Vagina (tissue), 2 donors: ENCODE measurements around the gene KYAT1. TPM values are rescaled to one million over a fixed set of nuclear protein-coding genes. Genes with fewer than 3 reads are reported as not detected.

Experiments used
- DNase-seq, 2 donors: peaks; one replicate each; pipeline ENCODE4 v3.0.0-alpha.2; 2017; ENCODE audit errors: extremely low spot score in 2 of 2
- H3K27ac ChIP-seq: fragments of 200-600 bp; sonication (generic); one replicate; pipeline ENCODE4 v1.5.1; 2019
- H3K27me3 ChIP-seq: fragments of 200-600 bp; sonication (generic); one replicate; pipeline ENCODE4 v1.5.1; 2019
- H3K36me3 ChIP-seq, 2 donors: fragments of 200-600 bp; sonication (generic); one replicate each; pipeline ENCODE4 v1.5.1; 2017 to 2019
- H3K4me1 ChIP-seq: fragments of 200-600 bp; sonication (generic); one replicate; pipeline ENCODE4 v1.5.1; 2019
- H3K4me3 ChIP-seq, 2 donors: fragments of 200-600 bp; sonication (generic); 1 replicate in 1 of 2; 2 replicates in 1 of 2; pipeline ENCODE4 v1.5.1; 2016 to 2019
- H3K9me3 ChIP-seq: fragments of 200-600 bp; sonication (generic); one replicate; pipeline ENCODE4 v1.5.1; 2019
- POLR2A ChIP-seq, 2 donors: fragments of 450-650 bp; IDR thresholded peaks; one replicate each; pipeline ENCODE4 v1.6.1; 2017; ENCODE audit warnings: antibody characterized with exemption in 2 of 2, mild to moderate bottlenecking in 2 of 2, moderate library complexity in 2 of 2
- POLR2AphosphoS5 ChIP-seq, 2 donors: sonication (generic); formaldehyde crosslinking; IDR thresholded peaks; one replicate each; pipeline ENCODE4 v1.9.0; 2017; ENCODE audit warnings: antibody characterized with exemption in 2 of 2, mild to moderate bottlenecking in 2 of 2, low read depth in 1 of 2; ENCODE audit not compliant: insufficient read depth in 1 of 2
- intact Hi-C: fragments of 100-400 bp; cut with DNase I; formaldehyde crosslinking; loops from one replicate; pipeline ENCODE4 v1.15.1; 2023
- total RNA-seq: library from RNA; depleted of rRNA; stranded (reverse); fragments of >200 nt; gene quantifications from one replicate; pipeline ENCODE4 v1.2.3, GENCODE V29; 2016
- TF ChIP-seq, protein P1 (sequence below), 3 experiments: fragments of 450-650 bp in 2 of 3; fragments of 200-600 bp in 1 of 3; sonication (generic) in 1 of 3; IDR thresholded peaks; one replicate each; pipeline ENCODE4 v1.5.1; 2017 to 2019; ENCODE audit warnings: antibody characterized with exemption in 3 of 3, mild to moderate bottlenecking in 2 of 3, moderate library complexity in 2 of 3

Gene KYAT1
- total RNA-seq, 1 donor from 2014 or later = 11.0 TPM

DNA sequence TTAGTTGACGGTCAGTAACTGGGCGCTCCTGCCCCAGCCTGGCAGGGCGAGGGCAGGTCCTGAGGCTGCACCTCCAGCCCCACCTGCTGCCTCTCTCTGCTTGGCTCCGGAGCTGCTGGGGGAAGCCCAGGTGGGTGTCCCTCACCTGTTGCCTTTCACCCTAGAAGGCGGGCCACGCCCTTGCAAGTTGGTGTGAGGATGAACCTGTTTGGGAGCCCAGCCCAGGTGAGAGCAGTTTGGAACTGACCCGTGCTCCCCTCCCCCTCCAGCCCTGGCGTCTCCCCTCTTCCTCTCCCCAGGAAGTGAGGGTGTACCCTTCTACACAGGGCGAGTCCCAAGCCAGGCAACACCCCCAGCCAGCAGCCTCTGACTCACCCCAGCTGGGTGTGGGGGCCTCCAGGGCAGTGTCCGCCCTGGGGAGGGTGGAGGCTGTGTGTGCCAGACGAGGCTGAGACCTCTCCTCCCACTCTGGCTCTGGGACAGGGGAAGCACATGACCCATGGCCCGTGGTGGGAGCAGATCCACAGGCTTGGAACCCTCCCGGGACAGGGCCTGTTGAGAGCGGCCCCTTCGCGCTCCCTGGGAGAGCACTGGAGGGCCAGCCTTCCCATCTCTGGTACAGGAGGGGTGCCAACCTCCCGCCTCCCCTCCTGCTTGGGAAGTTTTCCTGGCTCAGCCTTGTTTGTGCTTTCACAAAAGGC lies 10.6 kb upstream of the KYAT1 start:
- Histone ChIP-seq H3K4me3 (peak overlapping the region; percentile 18 to 32), H3K9me3 (no peaks in the 10 kb centered on the region), H3K27ac (peak overlapping the region; percentile 97), H3K27me3 (no peaks in the 10 kb centered on the region), H3K36me3 (peaks cover 0 to 24% of the 10 kb centered on the region in 2 donors), H3K4me1 (peaks cover 80% of the 10 kb centered on the region)
- intact Hi-C loops = no loop called here
- TF ChIP-seq, protein P1, sequence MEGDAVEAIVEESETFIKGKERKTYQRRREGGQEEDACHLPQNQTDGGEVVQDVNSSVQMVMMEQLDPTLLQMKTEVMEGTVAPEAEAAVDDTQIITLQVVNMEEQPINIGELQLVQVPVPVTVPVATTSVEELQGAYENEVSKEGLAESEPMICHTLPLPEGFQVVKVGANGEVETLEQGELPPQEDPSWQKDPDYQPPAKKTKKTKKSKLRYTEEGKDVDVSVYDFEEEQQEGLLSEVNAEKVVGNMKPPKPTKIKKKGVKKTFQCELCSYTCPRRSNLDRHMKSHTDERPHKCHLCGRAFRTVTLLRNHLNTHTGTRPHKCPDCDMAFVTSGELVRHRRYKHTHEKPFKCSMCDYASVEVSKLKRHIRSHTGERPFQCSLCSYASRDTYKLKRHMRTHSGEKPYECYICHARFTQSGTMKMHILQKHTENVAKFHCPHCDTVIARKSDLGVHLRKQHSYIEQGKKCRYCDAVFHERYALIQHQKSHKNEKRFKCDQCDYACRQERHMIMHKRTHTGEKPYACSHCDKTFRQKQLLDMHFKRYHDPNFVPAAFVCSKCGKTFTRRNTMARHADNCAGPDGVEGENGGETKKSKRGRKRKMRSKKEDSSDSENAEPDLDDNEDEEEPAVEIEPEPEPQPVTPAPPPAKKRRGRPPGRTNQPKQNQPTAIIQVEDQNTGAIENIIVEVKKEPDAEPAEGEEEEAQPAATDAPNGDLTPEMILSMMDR (IDR thresholded peaks at IDR 0.05) = no peak
- peak; percentile 96 to 97 for TF ChIP-seq POLR2AphosphoS5 (IDR thresholded peaks at IDR 0.05; ENCODE audit: insufficient read depth in 1 of 2, low read depth in 1 of 2)
- peak in 1 of 2 donors; percentile 98 for DNase-seq

DNA sequence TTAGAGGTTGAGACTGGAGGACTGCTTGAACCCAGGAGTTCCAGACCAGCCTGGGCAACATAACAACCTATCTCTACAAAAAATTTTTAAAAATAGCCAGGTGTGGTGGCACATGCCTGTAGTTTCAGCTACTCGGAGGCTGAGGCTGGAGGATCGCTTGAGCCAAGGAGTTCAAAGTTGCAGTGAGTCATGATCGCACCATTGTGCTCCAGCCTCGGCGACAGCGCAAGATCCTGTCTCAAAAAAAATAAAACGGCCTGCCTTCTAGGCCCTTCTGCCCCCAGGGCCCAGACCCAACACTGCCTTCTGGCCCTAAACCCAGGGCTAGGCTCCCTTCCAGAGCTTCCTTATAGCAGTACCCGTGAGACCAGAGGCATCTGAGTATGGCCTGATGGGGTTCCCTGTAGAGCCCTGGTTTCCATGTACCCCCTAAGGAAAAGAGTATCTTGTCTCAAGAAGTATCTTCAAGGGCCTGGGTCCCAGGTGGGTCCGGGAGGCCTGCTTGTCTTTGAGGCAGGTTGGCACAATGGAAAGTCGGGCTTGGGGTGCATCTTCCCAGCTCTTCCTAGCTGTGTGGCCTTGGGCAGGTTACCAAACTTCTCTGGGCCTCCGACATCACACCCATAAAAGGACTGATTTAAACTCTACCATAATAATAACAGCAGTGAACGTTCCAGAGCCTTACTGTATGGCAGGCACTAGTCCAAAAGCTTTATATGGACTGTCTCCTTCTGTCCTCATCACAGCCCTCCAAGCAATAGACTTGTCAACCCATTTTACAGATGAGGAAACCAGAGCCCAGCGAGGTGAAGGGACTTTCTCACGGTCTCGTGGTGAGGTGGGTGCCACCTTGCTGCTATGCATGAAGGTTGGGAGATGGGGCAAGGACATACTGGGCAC lies 9.8 kb upstream of the KYAT1 start:
- Histone ChIP-seq H3K9me3 (no peaks in the 10 kb centered on the region), H3K36me3 (peaks cover 0 to 25% of the 10 kb centered on the region in 2 donors), H3K27me3 (no peaks in the 10 kb centered on the region), H3K27ac (peak overlapping the region; percentile 97), H3K4me1 (peaks cover 88% of the 10 kb centered on the region), H3K4me3 (no peak overlapping the region)
- DNase-seq = no peak
- TF ChIP-seq POLR2A (IDR thresholded peaks at IDR 0.05) = no peak
- no peak for TF ChIP-seq POLR2AphosphoS5 (IDR thresholded peaks at IDR 0.05; ENCODE audit: insufficient read depth in 1 of 2, low read depth in 1 of 2)
- TF ChIP-seq, protein P1 (IDR thresholded peaks at IDR 0.05) = no peak
- intact Hi-C loops = no loop called here

DNA sequence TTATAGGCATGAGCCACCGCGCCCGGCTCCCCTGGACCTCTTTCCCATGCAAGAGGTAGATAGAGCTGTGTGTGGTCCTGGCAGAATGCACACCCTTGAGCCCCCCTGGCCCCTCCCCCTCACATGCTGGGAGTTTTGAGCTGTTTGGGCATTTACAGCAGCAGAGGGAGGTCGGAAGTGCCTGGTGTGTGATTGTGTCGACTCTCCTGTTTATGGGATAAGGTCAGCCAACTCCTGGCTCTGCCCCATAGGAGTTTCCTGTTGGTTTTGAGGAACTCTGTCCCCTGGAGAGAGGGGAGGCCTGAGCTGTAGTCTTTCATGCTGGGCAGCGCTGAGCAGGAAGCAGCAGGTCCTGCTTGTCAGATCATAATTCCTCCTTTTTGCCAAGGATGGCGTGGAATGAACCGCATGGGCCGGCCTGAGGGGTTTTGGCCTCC lies 6.2 kb upstream of the KYAT1 start:
- no peaks in the 10 kb centered on the region for H3K27me3 ChIP-seq
- H3K9me3 ChIP-seq = no peaks in the 10 kb centered on the region
- H3K36me3 ChIP-seq = peaks cover 0 to 22% of the 10 kb centered on the region in 2 donors
- no peak overlapping the region for H3K4me3 ChIP-seq
- peak overlapping the region; percentile 97 for H3K27ac ChIP-seq
- TF ChIP-seq, protein P1 (IDR thresholded peaks at IDR 0.05) = no peak
- TF ChIP-seq POLR2A (IDR thresholded peaks at IDR 0.05) (no peak), POLR2AphosphoS5 (IDR thresholded peaks at IDR 0.05; ENCODE audit: insufficient read depth in 1 of 2, low read depth in 1 of 2) (no peak)
- H3K4me1 ChIP-seq = peaks cover 97% of the 10 kb centered on the region
- intact Hi-C loops = no loop called here
- DNase-seq = no peak

DNA sequence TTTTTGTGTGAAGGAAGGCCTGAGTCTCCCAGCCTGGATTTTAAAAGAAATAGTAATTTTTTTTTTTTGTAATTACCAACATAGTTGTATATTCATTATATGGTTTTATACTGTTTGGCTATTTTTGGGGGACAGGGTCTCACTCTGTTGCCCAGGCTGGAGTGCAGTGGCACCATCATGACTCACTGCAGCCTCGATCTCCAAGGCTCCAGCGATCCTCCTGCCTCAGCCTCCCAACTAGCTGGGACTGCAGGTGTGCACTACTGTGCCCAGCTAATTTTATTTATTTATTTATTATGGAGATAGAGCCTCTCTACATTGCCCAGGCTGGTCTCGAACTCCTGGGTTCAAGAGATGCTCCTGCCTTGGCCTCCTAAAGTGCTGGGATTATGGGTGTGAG lies 5.3 kb upstream of the KYAT1 start:
- Histone ChIP-seq H3K9me3 (no peaks in the 10 kb centered on the region), H3K4me3 (no peak overlapping the region), H3K4me1 (peaks cover 90% of the 10 kb centered on the region), H3K36me3 (peaks cover 0 to 22% of the 10 kb centered on the region in 2 donors), H3K27ac (peak overlapping the region; percentile 98), H3K27me3 (no peaks in the 10 kb centered on the region)
- DNase-seq = no peak
- no peak for TF ChIP-seq POLR2A (IDR thresholded peaks at IDR 0.05)
- TF ChIP-seq, protein P1 (IDR thresholded peaks at IDR 0.05) = no peak
- no peak for TF ChIP-seq POLR2AphosphoS5 (IDR thresholded peaks at IDR 0.05; ENCODE audit: insufficient read depth in 1 of 2, low read depth in 1 of 2)
- intact Hi-C loops = no loop called here
